ENCODE data around the gene FRMD4A.
"Not testable (repeated sequence)": the region's sequence is repeated elsewhere in the genome, so short reads cannot be mapped to it uniquely, and the experiment has no call there.

- TF ChIP-seq, protein P1, sequence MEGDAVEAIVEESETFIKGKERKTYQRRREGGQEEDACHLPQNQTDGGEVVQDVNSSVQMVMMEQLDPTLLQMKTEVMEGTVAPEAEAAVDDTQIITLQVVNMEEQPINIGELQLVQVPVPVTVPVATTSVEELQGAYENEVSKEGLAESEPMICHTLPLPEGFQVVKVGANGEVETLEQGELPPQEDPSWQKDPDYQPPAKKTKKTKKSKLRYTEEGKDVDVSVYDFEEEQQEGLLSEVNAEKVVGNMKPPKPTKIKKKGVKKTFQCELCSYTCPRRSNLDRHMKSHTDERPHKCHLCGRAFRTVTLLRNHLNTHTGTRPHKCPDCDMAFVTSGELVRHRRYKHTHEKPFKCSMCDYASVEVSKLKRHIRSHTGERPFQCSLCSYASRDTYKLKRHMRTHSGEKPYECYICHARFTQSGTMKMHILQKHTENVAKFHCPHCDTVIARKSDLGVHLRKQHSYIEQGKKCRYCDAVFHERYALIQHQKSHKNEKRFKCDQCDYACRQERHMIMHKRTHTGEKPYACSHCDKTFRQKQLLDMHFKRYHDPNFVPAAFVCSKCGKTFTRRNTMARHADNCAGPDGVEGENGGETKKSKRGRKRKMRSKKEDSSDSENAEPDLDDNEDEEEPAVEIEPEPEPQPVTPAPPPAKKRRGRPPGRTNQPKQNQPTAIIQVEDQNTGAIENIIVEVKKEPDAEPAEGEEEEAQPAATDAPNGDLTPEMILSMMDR (conservative IDR thresholded peaks at IDR 0.05 in 1 of 2, IDR thresholded peaks at IDR 0.05 in 1 of 2; ENCODE audit: extremely low read depth in 1 of 2, insufficient read depth in 1 of 2, low read depth in 1 of 2, low read length in 2 of 2): not testable (repeated sequence)
- TF ChIP-seq EZH2 (IDR thresholded peaks at IDR 0.05; ENCODE audit: borderline replicate concordance, low read length): not testable (repeated sequence)
Observed at GRCh38 chr10:13715596-13715995, 615.1 kb downstream of the FRMD4A start.
